GM12878 (cell line): ENCODE measurements around the gene KLHL3. TPM values are rescaled to one million over a fixed set of nuclear protein-coding genes. Genes with fewer than 3 reads are reported as not detected.

Source experiments
- ATAC-seq: fragments of 200-7000 bp; cut with Tn5 transposase; 3 replicates; pipeline ENCODE4 v1.9.1; 2020; ENCODE audit warnings: mild to moderate bottlenecking, moderate library complexity
- BruUV-seq: library from RNA; stranded (reverse); fragments of 400-500 nt; replicated peaks from 2 replicates; lab custom pipeline; 2021; lab: Mats Ljungman, UMichigan
- CTCF ChIA-PET: fragments of 300-600 bp; sonication (Branson Sonifier 250); formaldehyde crosslinking; extraction: SDS; loops from one replicate; lab custom pipeline; 2021; ENCODE audit warnings: inconsistent platforms; lab: Yijun Ruan, JAX
- POLR2A ChIA-PET: fragments of 350-600 bp; formaldehyde crosslinking; extraction: SDS; loops from one replicate; lab custom pipeline; 2021; ENCODE audit warnings: inconsistent platforms; lab: Charles Lee
- RAD21 ChIA-PET: fragments of 300-600 bp; sonication (Branson Sonifier 250); formaldehyde crosslinking; loops from one replicate; lab custom pipeline; 2023; ENCODE audit warnings: antibody characterized with exemption; ENCODE audit not compliant: unreplicated experiment; lab: Charles Lee
- SMC1A ChIA-PET: fragments of 300-600 bp; sonication (Branson Sonifier 250); formaldehyde crosslinking; loops from one replicate; lab custom pipeline; 2023; ENCODE audit not compliant: unreplicated experiment, uncharacterized antibody; lab: Charles Lee
- DNase-seq: peaks from one replicate; pipeline ENCODE4 v3.0.0-alpha.2; 2011; ENCODE audit warnings: low read depth, low spot score
- FAIRE-seq: peaks from 3 replicates; lab custom pipeline; 2011; peaks lifted over from hg19 to GRCh38; lab: Jason Lieb, UNC
- H2AFZ ChIP-seq: 2 replicates; pipeline ENCODE4 v1.6.0; 2011; ENCODE audit warnings: low read depth, low read length, control low read depth; ENCODE audit not compliant: control insufficient read depth
- H3K27ac ChIP-seq: 2 replicates; pipeline ENCODE4 v1.5.1; 2011; ENCODE audit warnings: control low read depth; ENCODE audit not compliant: control insufficient read depth, insufficient read depth
- H3K27me3 ChIP-seq, 2 experiments: replicated peaks in 1 of 2; 2 replicates each; pipeline versions ENCODE4 v1.6.0 to v1.6.1; 2011; ENCODE audit warnings: low read length in 1 of 2; ENCODE audit not compliant: control insufficient read depth in 2 of 2, insufficient read depth in 2 of 2
- H3K36me3 ChIP-seq, 2 experiments: 2 replicates each; pipeline ENCODE4 v1.5.1; 2011; ENCODE audit warnings: low read length in 1 of 2; ENCODE audit not compliant: control insufficient read depth in 2 of 2, insufficient read depth in 2 of 2
- H3K4me1 ChIP-seq: 2 replicates; pipeline ENCODE4 v1.6.1; 2011; ENCODE audit warnings: mild to moderate bottlenecking, low read length, moderate library complexity, mixed read lengths; ENCODE audit not compliant: control insufficient read depth, insufficient read depth
- H3K4me2 ChIP-seq: 2 replicates; pipeline ENCODE4 v1.6.0; 2011; ENCODE audit warnings: control low read depth; ENCODE audit not compliant: control insufficient read depth, insufficient read depth
- H3K4me3 ChIP-seq: fragments of 200-600 bp; sonication (generic); 2 replicates; pipeline ENCODE4 v1.5.1; 2016
- H3K79me2 ChIP-seq: 2 replicates; pipeline ENCODE4 v1.6.0; 2011; ENCODE audit warnings: low read length; ENCODE audit not compliant: control insufficient read depth, insufficient read depth
- H3K9ac ChIP-seq: 2 replicates; pipeline ENCODE4 v1.8.0; 2011; ENCODE audit warnings: low read length, control low read depth, mixed read lengths; ENCODE audit not compliant: control insufficient read depth, insufficient read depth
- H3K9me3 ChIP-seq: replicated peaks from 3 replicates; pipeline ENCODE4 v1.5.1; 2011; ENCODE audit warnings: mild to moderate bottlenecking, low read length; ENCODE audit not compliant: control insufficient read depth, insufficient read depth
- H4K20me1 ChIP-seq: 2 replicates; pipeline ENCODE4 v1.6.0; 2011; ENCODE audit not compliant: control insufficient read depth, insufficient read depth
- EGR1 ChIP-seq, 2 experiments: IDR thresholded peaks; 1 replicate in 1 of 2; 2 replicates in 1 of 2; pipeline ENCODE4 v1.6.1; 2011 to 2012; ENCODE audit warnings: low read depth in 2 of 2, low read length in 2 of 2, borderline replicate concordance in 1 of 2, mild to moderate bottlenecking in 1 of 2, moderate library complexity in 1 of 2
- FOS ChIP-seq: IDR thresholded peaks from 3 replicates; pipeline ENCODE4 v1.6.1; 2011; ENCODE audit warnings: borderline replicate concordance; ENCODE audit not compliant: insufficient read length; ENCODE audit errors: extremely low read depth
- NBN ChIP-seq: fragments of 450-650 bp; IDR thresholded peaks from 2 replicates; pipeline ENCODE4 v1.6.1; 2016
- TCF12 ChIP-seq: IDR thresholded peaks from 2 replicates; pipeline ENCODE4 v1.6.1; 2011; ENCODE audit warnings: low read depth, mild to moderate bottlenecking, low read length
- WGBS: methylation state at CpG from one replicate; pipeline ENCODE4 v1.1.6; 2016; ENCODE audit warnings: low lambda C conversion rate; ENCODE audit not compliant: insufficient replicate concordance, insufficient coverage; ENCODE audit errors: missing lambda C conversion rate; 5-methylcytosine and 5-hydroxymethylcytosine counted together
- in situ Hi-C: fragments of 300-500 bp; cut with MboI; formaldehyde crosslinking; loops from 9 replicates; pipeline ENCODE4 v1.14.3; 2018; ENCODE audit warnings: mixed read lengths
- intact Hi-C: fragments of 100-400 bp; cut with micrococcal nuclease; formaldehyde crosslinking; loops from one replicate; pipeline ENCODE4 v1.14.2; 2022; ENCODE audit not compliant: unreplicated experiment
- polyA plus RNA-seq, 11 experiments: library from polyadenylated mRNA; depleted of rRNA in 4 of 11; unstranded in 6 of 11; stranded (reverse) in 5 of 11; fragments of >200 nt; fragmentation: Nextera tagmentation in 4 of 11; fragmentation: Illumina TruSeq in 1 of 11; extraction: Ambion mirVana in 4 of 11; extraction: Trizol in 1 of 11; gene quantifications; 1 replicate in 1 of 11; 2 replicates in 10 of 11; pipeline versions ENCODE4 v1.2.1 to v1.2.3, GENCODE V29; 2011 to 2016; ENCODE audit warnings: inconsistent platforms in 2 of 11, missing spikeins in 2 of 11, low read depth in 1 of 11
- total RNA-seq, 4 experiments: library from RNA; depleted of rRNA in 3 of 4; stranded (reverse); fragments of >200 nt in 3 of 4; fragmentation: Illumina TruSeq in 1 of 4; extraction: Trizol in 1 of 4; gene quantifications; 2 replicates each; pipeline versions ENCODE4 v1.2.1 to v1.2.3, GENCODE V29; 2013 to 2021
- TF ChIP-seq, protein P1 (sequence below): IDR thresholded peaks from 2 replicates; pipeline ENCODE4 v1.6.1; 2011; ENCODE audit warnings: borderline replicate concordance, low read depth, mild to moderate bottlenecking, moderate library complexity, mixed read lengths, low read length; ENCODE audit not compliant: insufficient read depth; ENCODE audit errors: extremely low read length

Gene KLHL3
- total and polyA plus RNA-seq, 10 of the 15 experiments (the other 5 are each of a cell fraction or from before 2014, with no cell fraction given), result 1.7 to 11.7 (median 5.6) TPM

DNA sequence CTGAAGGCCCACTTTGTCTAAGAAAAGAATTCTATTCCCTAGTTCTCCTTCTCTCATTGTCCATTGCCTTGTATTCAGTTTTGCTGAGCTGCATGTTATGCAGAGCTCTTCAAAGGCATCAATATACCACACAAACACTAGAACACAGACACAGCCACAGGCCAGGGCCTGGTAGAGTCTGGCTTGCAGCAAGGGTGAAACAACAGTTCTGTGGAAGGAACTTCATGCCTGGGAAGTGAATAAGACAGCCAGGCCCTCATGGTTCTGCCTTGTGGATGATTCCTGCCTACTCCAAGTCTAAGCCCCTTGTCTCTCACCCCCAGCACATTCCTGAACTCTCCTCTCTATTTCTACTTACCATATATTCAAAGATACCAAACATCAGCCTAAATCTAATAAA, 30.8 kb downstream of the KLHL3 start (continued):
- TF ChIP-seq TCF12 (no peak), FOS (no peak), EGR1 (IDR thresholded peaks at IDR 0.05; ENCODE audit: borderline replicate concordance in 1 of 2, low read depth in 2 of 2, low read length in 2 of 2) (no peak)
- TF ChIP-seq, protein P1, sequence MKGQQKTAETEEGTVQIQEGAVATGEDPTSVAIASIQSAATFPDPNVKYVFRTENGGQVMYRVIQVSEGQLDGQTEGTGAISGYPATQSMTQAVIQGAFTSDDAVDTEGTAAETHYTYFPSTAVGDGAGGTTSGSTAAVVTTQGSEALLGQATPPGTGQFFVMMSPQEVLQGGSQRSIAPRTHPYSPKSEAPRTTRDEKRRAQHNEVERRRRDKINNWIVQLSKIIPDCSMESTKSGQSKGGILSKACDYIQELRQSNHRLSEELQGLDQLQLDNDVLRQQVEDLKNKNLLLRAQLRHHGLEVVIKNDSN, result no peak

DNA sequence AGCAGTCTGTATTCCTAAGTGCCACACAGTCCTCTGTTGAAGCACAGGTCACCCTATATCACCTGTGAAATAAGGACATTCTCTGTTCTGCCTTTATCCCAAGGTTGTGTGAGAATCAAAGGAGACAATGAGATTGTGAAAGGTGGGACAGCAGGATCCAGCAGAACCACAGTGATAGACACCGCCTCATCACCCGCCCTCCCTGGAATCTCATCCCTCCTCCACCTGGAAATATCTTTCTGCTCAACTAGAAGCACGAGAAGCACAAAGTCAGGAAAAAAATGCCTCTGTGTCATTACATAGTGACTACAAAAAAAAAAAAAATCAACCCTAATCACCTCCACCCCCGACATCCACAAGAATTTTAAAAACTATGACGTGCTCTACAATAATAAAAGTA, 32.3 kb downstream of the KLHL3 start:
- no peaks in the 10 kb centered on the region; the same call in 1 of the 2 replicates for H3K4me1 ChIP-seq
- intact Hi-C loops, result no loop called here
- 68% methylated on average over 5 of the region's 5 CpGs for WGBS
- DNase-seq (no peak), FAIRE-seq (no peak), ATAC-seq (no peak)
- SMC1A ChIA-PET, result no interaction called here
- H3K9me3 ChIP-seq, result no peaks in the 10 kb centered on the region
- H2AFZ ChIP-seq, result no peak overlapping the region
- H3K27ac ChIP-seq, result no peak overlapping the region
- H3K27me3 ChIP-seq, result no peaks in the 10 kb centered on the region
- H3K4me2 ChIP-seq, result no peak overlapping the region
- POLR2A ChIA-PET, result no interaction called here
- no peak for TF ChIP-seq NBN
- in situ Hi-C loops, result no loop called here
- RAD21 ChIA-PET, result no interaction called here
- no peak overlapping the region for H3K9ac ChIP-seq
- no peak overlapping the region for H3K4me3 ChIP-seq
- no peaks in the 10 kb centered on the region for H4K20me1 ChIP-seq
- no TSS peak for BruUV-seq
- H3K79me2 ChIP-seq, result no peaks in the 10 kb centered on the region
- CTCF ChIA-PET, result interaction anchor here (1.4 kb wide), 1 partner anchor 75 kb away, joined by 4 read pairs; no protein-coding TSS in a partner anchor
- 0 out of 4 replicates have a peak, but pooled peaks cover 0 to 2% of the 10 kb centered on the region in 2 experiments for H3K36me3 ChIP-seq
